HT-29 (cell line): ENCODE results near the gene S100A8. TPM values are rescaled to one million over a fixed set of nuclear protein-coding genes. Genes with fewer than 3 reads are reported as not detected.

Experiments used
- DNase-seq: peaks from one replicate; pipeline ENCODE4 v3.0.0-alpha.2; 2015; ENCODE audit warnings: low spot score
- total RNA-seq: library from RNA; depleted of rRNA; stranded (reverse); fragments of >200 nt; shearing (Covaris generic); gene quantifications from 2 replicates; pipeline ENCODE4 v1.2.3, GENCODE V29; 2014

Gene S100A8
- total RNA-seq, 1 experiment from 2014 or later, result not detected

GRCh38 chr1:153392822-153393221 lies 1.9 kb upstream of the S100A8 start:
- DNase-seq, result no peak

DNA sequence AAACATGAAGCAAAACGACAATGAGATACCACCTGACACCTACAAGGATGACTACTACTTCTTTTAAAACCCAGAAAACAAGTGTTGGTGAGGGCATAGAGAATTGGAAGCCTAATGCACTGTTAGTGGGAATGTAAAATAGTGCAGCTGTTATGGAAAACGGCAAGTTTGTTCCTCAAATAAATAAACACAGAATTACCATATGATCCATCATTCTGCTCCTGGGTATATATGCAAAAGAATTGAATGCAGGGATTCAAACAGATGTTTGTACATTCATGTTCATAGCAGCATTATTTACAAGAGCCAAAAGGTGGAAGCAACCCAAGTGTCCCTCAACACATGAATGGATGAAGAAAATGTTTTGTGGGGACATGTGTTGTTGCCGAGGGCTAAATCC lies 1.4 kb upstream of the S100A8 start:
- no peak for DNase-seq

DNA sequence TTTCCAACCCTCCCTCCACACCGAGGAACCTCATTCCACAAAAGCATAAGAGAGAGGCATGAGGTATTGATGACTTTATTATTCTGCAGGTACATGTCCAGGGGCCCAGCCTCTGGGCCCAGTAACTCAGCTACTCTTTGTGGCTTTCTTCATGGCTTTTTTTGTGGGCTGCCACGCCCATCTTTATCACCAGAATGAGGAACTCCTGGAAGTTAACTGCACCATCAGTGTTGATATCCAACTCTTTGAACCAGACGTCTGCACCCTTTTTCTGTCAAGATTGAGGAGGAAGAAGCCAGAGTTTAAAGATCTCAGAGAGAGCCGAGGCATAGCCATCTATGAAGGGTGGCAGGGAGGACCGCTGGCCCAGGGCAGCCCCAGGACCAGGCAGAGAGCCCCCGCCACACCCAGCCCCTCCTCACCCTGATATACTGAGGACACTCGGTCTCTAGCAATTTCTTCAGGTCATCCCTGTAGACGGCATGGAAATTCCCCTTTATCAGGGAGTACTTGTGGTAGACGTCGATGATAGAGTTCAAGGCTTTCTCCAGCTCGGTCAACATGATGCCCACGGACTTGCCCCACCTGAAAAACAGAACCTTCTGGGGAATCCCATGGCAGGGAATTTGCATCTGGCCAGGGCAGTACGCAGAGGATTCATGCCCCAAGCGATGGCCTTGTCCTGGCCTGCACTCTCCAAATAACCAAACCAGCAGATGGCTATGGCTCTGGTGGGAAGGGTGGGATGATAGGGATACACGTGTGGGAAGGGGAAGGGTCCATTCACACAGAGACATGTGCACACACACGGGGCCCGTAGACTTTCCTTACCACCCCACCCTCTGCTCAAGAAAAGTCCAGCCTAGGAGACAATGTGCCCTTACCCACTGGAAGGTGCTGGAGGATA lies 647 bp downstream of the S100A8 start:
- DNase-seq, result no peak

GRCh38 chr1:153389401-153389800 lies 1.5 kb downstream of the S100A8 start:
- no peak for DNase-seq

- no peak for DNase-seq
These were observed 3.1 kb downstream of the S100A8 start for GRCh38 chr1:153387785-153388184.

GRCh38 chr1:153387001-153387400 lies 3.9 kb downstream of the S100A8 start:
- no peak for DNase-seq

DNA sequence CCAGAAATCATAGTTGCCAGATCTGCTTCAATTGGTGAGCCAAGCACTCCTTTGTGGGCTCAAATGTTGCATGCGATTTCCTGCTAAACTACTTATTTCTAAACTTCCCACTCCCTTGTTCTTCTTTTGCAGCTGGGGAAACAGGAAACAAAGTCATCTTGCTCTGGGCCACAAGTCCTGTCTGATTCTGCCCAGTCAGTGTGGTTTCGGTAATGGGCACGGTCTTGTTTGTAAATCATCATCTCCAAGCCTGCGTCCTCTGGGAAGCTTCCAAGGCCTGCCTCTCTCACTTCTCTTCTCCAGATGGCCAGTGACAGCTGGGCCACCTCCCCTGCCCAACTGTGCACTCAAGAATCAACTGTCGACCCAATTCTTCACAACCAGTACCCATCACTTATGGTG lies 4.4 kb downstream of the S100A8 start:
- DNase-seq, result no peak

GRCh38 chr1:153384958-153385580 lies 5.8 kb downstream of the S100A8 start:
- no peak for DNase-seq

DNA sequence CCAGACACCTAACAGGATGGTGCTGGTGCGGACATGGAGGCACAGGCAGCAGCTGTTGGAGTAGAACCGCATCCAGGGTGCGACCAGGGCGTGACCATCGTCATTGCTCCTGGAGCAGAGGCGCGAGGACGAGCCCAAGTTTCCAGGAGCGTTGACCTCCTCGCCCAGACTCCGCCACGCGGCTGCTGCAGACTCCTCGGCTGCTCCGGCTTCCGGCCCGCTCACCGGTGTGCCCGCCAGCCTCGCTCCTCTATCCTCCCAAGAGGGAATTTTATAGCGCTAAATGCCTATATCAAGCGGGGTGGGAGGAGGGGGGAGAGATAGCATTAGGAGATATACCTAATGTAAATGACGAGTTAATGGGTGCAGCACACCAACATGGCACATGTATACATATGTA lies 10.2 kb downstream of the S100A8 start:
- DNase-seq, result no peak

DNA sequence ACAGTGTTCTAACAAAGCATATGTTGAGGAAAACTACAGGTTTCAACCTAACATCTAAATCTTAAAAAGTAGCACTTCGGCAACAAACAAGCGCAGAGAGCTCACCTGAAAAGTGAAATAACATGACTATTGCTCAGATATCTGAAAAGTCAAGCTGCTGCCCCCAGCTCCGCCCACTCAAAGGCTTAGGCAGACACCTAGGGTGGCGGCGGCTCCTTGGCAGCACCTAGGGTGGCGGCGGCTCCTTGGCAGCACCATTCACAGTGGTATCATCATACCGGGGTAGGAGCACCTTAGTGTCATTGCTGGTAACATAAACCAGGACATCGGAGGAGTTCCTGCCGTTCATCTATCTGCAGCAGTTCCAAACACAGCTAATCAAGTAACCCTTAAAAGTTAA lies 11.3 kb downstream of the S100A8 start:
- DNase-seq, result no peak

DNA sequence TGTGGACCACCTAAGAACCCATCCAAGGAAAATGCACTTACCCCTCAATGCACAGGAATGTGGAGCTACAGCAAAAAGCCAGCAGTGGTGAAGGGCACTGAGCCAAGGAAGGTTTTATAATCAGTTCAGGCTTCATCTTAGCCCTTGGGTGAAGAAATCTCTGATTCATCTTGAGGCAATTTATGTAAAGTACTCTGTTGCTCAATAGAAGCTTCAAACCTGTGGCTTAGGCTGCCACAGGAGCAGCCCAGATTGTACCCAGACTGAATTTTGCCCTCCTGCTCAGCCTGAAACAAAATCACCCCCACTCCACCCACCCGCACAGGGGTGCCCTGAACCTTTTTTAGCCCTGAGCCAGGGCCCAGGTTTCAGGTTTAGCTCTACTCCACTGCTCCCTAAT lies 15.4 kb downstream of the S100A8 start, which contains the start of gene S100A12:
S100A12 (minus strand) TSS at position 111 of the 400 bp plus-strand sequence. CDS start 1,029 bp downstream, outside the sequence.
- DNase-seq, result no peak

DNA sequence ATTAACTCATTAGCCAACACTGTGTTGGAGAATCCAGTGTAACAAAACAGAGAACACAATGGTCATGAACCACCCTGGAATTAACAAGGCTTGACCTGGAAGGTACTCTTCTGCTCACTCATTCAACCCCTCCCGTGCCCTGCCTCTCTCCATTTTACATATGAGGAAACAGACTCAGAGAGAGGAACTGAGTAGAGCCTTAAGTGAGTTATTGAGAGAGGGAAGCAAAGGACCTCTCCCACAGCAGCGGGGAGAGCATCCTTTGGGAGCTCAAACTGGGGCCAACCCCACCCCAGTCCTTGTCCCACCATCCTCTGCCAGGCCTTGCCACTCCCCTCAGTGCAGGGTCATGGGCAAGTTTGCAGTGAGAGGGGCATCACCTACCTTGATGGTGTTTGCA lies 16.8 kb downstream of the S100A8 start:
- DNase-seq, result no peak

DNA sequence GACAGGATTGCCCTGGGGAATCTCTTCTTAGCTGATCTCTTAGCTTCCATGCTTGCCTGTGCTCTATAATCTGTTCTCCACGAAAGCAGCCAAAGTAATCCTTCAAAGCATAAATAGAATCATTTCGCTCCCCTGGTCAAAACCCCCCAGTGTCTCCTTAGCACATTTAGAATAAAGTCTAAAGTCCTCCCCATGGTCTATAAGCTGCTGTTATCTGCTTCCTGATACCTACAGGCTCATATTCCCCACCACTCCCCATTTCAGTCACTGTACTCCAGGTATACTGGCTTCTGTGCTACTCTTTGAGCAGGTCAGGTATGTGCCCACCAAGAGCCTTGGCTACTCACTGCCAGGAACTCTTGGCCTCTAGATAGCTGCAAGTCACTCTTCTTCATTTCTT lies 18.3 kb downstream of the S100A8 start:
- no peak for DNase-seq

DNA sequence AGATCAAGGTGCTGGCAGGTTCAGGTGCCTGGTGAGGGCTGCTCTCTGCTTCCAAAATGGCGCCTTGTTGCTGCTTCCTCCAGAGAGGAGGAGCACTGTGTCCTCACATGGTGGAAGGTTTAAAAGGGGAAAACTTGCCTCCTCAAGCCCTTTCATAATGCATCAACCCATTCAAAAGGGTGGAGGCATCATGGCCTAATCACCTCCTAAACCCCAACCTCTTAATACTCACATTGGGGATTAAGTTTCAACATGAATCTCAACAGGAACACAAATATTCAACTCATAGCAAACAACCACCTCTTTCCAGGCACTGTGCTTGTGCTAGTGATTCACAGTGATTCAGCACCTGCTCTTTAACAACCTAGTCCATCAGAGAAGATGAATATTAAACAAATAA lies 19.6 kb downstream of the S100A8 start:
- no peak for DNase-seq

GRCh38 chr1:153370146-153370545 lies 20.7 kb downstream of the S100A8 start:
- no peak for DNase-seq

- DNase-seq, result no peak
These were observed 22.4 kb downstream of the S100A8 start for GRCh38 chr1:153368495-153368894.

- no peak for DNase-seq
These were observed 23.8 kb downstream of the S100A8 start for GRCh38 chr1:153367090-153367489.

DNA sequence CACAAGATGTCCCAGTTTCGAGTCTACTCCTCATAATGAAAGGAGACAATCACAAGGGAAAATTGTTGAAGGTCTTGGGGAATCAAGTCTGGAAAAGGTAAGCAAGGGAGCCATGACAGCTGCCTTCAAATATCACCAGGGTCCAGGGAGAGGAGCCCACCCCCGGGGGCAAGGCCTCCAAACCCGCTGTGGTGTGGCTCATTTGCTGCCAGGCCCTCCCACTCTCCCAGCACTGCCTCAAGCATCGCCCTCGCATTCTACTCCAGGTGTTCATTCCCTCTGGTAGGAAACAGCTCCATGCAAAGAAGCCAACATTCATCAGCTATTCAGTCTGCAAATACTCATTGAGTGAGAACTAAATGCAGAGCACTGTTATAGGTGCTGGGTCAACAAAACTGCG lies 24.6 kb downstream of the S100A8 start:
- no peak for DNase-seq

GRCh38 chr1:153365696-153366095 lies 25.2 kb downstream of the S100A8 start:
- DNase-seq, result no peak

- DNase-seq, result no peak
These were observed 25.9 kb downstream of the S100A8 start for GRCh38 chr1:153364766-153365666.

DNA sequence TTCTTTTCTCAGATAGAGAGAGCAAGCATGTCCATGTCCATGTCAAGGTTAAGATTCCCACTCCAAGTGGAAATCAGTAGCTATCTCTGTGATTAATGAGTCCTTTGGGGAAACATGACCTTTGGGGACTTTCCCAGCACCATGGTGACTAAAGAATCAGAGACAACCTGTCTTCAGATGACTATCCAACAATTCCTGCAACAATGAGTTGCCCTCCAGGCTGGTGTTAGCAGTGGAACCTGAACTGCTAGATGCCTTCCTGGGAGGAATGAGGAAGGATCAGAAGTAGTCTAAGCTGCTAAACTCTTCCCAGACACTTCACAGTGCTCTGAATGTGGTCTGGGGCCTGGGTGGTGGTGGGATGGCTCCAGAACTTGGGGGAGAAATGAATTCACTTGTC lies 26.7 kb downstream of the S100A8 start:
- DNase-seq, result no peak

DNA sequence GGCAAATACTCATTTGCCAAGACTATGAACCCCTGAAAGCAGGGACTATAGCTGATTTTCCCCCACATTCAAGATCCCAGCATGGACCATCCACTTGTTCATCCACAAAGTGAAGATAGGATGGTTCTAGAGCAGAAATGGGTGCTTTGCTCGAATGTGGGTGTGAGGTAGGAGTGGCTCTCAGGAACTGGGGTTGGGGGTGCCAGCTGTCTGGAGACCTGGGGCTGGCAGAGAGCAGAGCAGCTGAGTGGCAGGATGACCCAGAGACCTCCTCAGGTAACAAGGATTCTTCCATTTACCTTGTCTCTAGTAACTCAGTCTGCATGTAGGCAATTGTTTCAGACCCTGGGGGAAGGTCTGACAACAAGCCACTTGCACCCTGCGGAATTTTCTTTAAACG lies 27.2 kb downstream of the S100A8 start:
- no peak for DNase-seq
